H1 (cell line): Measurements from ENCODE around the gene ARMC3. TPM values are rescaled to one million over a fixed set of nuclear protein-coding genes. Genes with fewer than 3 reads are reported as not detected.

Source experiments
- CTCF ChIA-PET: fragments of 300-600 bp; sonication (Branson Sonifier 250); formaldehyde crosslinking; loops from one replicate; lab custom pipeline; 2021; ENCODE audit not compliant: partially characterized antibody; lab: Charles Lee
- POLR2A ChIA-PET: fragments of 300-600 bp; sonication (Branson Sonifier 250); formaldehyde crosslinking; loops from one replicate; lab custom pipeline; 2021; ENCODE audit warnings: inconsistent platforms; ENCODE audit not compliant: partially characterized antibody; lab: Charles Lee
- DNase-seq, 2 experiments: peaks; one replicate each; pipeline versions ENCODE4 v3.0.0 to v3.0.0-alpha.2; 2010 to 2022; ENCODE audit warnings: low spot score in 2 of 2, low read depth in 1 of 2, mixed read lengths in 1 of 2
- FAIRE-seq: peaks from 2 replicates; lab custom pipeline; 2011; peaks lifted over from hg19 to GRCh38; lab: Jason Lieb, UNC
- H2AFZ ChIP-seq: 2 replicates; pipeline ENCODE4 v1.8.1; 2012; ENCODE audit warnings: low read length, inconsistent platforms
- H2AK5ac ChIP-seq: 2 replicates; pipeline ENCODE4 v1.6.1; 2013; ENCODE audit warnings: low read depth, low read length
- H2BK120ac ChIP-seq: replicated peaks from 2 replicates; pipeline ENCODE3; 2013; ENCODE audit warnings: low read depth, low read length, inconsistent platforms
- H2BK12ac ChIP-seq: 2 replicates; pipeline ENCODE4 v1.6.1; 2013; ENCODE audit warnings: low read depth, low read length
- H2BK15ac ChIP-seq: 2 replicates; pipeline ENCODE4 v1.6.1; 2013; ENCODE audit warnings: low read length
- H2BK20ac ChIP-seq: 2 replicates; pipeline ENCODE4 v1.6.1; 2013; ENCODE audit warnings: low read length
- H2BK5ac ChIP-seq: 2 replicates; pipeline ENCODE4 v1.6.1; 2013; ENCODE audit warnings: low read depth, low read length
- H3K14ac ChIP-seq: 2 replicates; pipeline ENCODE4 v1.6.1; 2013; ENCODE audit warnings: inconsistent platforms; ENCODE audit not compliant: insufficient read length
- H3K18ac ChIP-seq: 2 replicates; pipeline ENCODE4 v1.6.1; 2013; ENCODE audit warnings: low read length; ENCODE audit errors: extremely low read depth
- H3K23ac ChIP-seq: 2 replicates; pipeline ENCODE4 v1.6.1; 2013; ENCODE audit warnings: inconsistent platforms; ENCODE audit not compliant: insufficient read length
- H3K23me2 ChIP-seq: 2 replicates; pipeline ENCODE4 v1.6.1; 2013; ENCODE audit warnings: low read depth, low read length
- H3K27ac ChIP-seq: 2 replicates; pipeline ENCODE4 v1.6.1; 2011; ENCODE audit warnings: low read depth, low read length, inconsistent platforms
- H3K27me3 ChIP-seq, 4 experiments: replicated peaks in 1 of 4; 1 replicate in 1 of 4; 2 replicates in 3 of 4; pipeline versions ENCODE4 v1.6.1 to v1.8.1; 2011 to 2013; ENCODE audit warnings: low read length in 3 of 4, mild to moderate bottlenecking in 3 of 4, inconsistent platforms in 2 of 4, mixed read lengths in 2 of 4, moderate library complexity in 1 of 4; ENCODE audit not compliant: control insufficient read depth in 3 of 4, insufficient read depth in 3 of 4; ENCODE audit errors: extremely low read depth in 1 of 4
- H3K36me3 ChIP-seq, 4 experiments: 2 replicates each; pipeline versions ENCODE4 v1.6.1 to v1.8.1; 2011 to 2013; ENCODE audit warnings: mild to moderate bottlenecking in 4 of 4, low read length in 3 of 4, moderate library complexity in 2 of 4, control low read depth in 1 of 4, inconsistent platforms in 1 of 4; ENCODE audit not compliant: insufficient read depth in 4 of 4, control insufficient read depth in 2 of 4
- H3K4ac ChIP-seq: replicated peaks from 2 replicates; pipeline ENCODE3; 2013; ENCODE audit warnings: low read length, low read depth, mixed read lengths, inconsistent platforms; ENCODE audit not compliant: insufficient read length
- H3K4me1 ChIP-seq, 4 experiments: replicated peaks in 1 of 4; 1 replicate in 1 of 4; 2 replicates in 3 of 4; pipeline versions ENCODE4 v1.6.1 to v1.8.1; 2011 to 2013; ENCODE audit warnings: low read length in 3 of 4, inconsistent platforms in 2 of 4, mixed read lengths in 1 of 4; ENCODE audit not compliant: insufficient read depth in 4 of 4, control insufficient read depth in 3 of 4
- H3K4me2 ChIP-seq, 2 experiments: 2 replicates each; pipeline versions ENCODE4 v1.6.1 to v1.8.1; 2011 to 2013; ENCODE audit warnings: low read depth in 2 of 2, low read length in 2 of 2, control low read depth in 1 of 2, inconsistent platforms in 1 of 2, mild to moderate bottlenecking in 1 of 2; ENCODE audit not compliant: insufficient read depth in 1 of 2
- H3K4me3 ChIP-seq, 4 experiments: fragments of 200-600, 300-600 bp in 1 of 4; sonication (generic), shearing (Covaris generic), sonication (Bioruptor Twin) in 1 of 4; 2 replicates each; pipeline versions ENCODE4 v1.5.1 to v1.8.1; 2011 to 2016; ENCODE audit warnings: low read length in 4 of 4, low read depth in 3 of 4, control low read depth in 2 of 4, inconsistent platforms in 2 of 4, mild to moderate bottlenecking in 2 of 4, mixed read lengths in 1 of 4, moderate library complexity in 1 of 4; ENCODE audit not compliant: insufficient read depth in 2 of 4; ENCODE audit errors: extremely low read depth in 1 of 4
- H3K56ac ChIP-seq: replicated peaks from 2 replicates; pipeline ENCODE3; 2013; ENCODE audit warnings: low read depth, mild to moderate bottlenecking, mixed read lengths, low read length, inconsistent platforms; ENCODE audit not compliant: insufficient read length
- H3K79me1 ChIP-seq: 2 replicates; pipeline ENCODE4 v1.6.1; 2013; ENCODE audit warnings: low read depth, low read length, control low read depth
- H3K79me2 ChIP-seq, 2 experiments: 2 replicates each; pipeline versions ENCODE4 v1.6.1 to v1.8.1; 2012 to 2013; ENCODE audit warnings: low read length in 2 of 2, mild to moderate bottlenecking in 2 of 2, inconsistent platforms in 1 of 2; ENCODE audit not compliant: insufficient read depth in 2 of 2, control insufficient read depth in 1 of 2
- H3K9ac ChIP-seq, 4 experiments: replicated peaks in 1 of 4; 1 replicate in 1 of 4; 2 replicates in 3 of 4; pipeline versions ENCODE4 v1.6.1 to v1.8.1; 2011 to 2013; ENCODE audit warnings: low read depth in 3 of 4, low read length in 3 of 4, control low read depth in 2 of 4, mild to moderate bottlenecking in 2 of 4, moderate library complexity in 2 of 4, inconsistent platforms in 1 of 4; ENCODE audit errors: extremely low read depth in 1 of 4
- H3K9me3 ChIP-seq, 2 experiments: 2 replicates each; pipeline versions ENCODE4 v1.6.1 to v1.8.1; 2012 to 2013; ENCODE audit warnings: mild to moderate bottlenecking in 2 of 2, moderate library complexity in 2 of 2, control low read depth in 1 of 2, inconsistent platforms in 1 of 2, low read depth in 1 of 2, low read length in 1 of 2, mixed read lengths in 1 of 2; ENCODE audit not compliant: insufficient read depth in 2 of 2
- H4K20me1 ChIP-seq, 2 experiments: replicated peaks in 1 of 2; 2 replicates each; pipeline versions ENCODE3 to v1.8.1; 2011 to 2013; ENCODE audit warnings: inconsistent platforms in 2 of 2, low read length in 2 of 2, mild to moderate bottlenecking in 1 of 2; ENCODE audit not compliant: insufficient read depth in 2 of 2, control insufficient read depth in 1 of 2
- H4K5ac ChIP-seq: 2 replicates; pipeline ENCODE4 v1.6.1; 2013; ENCODE audit warnings: low read length, low read depth, mixed read lengths, inconsistent platforms; ENCODE audit not compliant: insufficient read length
- H4K8ac ChIP-seq: 2 replicates; pipeline ENCODE4 v1.8.0; 2013; ENCODE audit warnings: mild to moderate bottlenecking, moderate library complexity, low read length, inconsistent platforms; ENCODE audit not compliant: insufficient read depth; ENCODE audit errors: extremely low read depth
- H4K91ac ChIP-seq: replicated peaks from 2 replicates; pipeline ENCODE3; 2013; ENCODE audit warnings: low read length, mixed read lengths, inconsistent platforms; ENCODE audit not compliant: insufficient read length
- BCL11A ChIP-seq, 2 experiments: IDR thresholded peaks; one replicate each; pipeline ENCODE4 v1.6.1; 2011; ENCODE audit warnings: low read depth in 2 of 2, low read length in 2 of 2, mild to moderate bottlenecking in 2 of 2
- CBX8 ChIP-seq: fragments of 300-800, 300-1000 bp; sonication (generic); IDR thresholded peaks from 2 replicates; pipeline ENCODE4 v1.7.1; 2016; ENCODE audit warnings: low read depth, low read length, borderline replicate concordance
- CEBPB ChIP-seq: IDR thresholded peaks from 2 replicates; pipeline ENCODE4 v1.6.1; 2012; ENCODE audit warnings: low read depth, low read length
- FOSL1 ChIP-seq: IDR thresholded peaks from 2 replicates; pipeline ENCODE4 v1.6.1; 2011; ENCODE audit warnings: mild to moderate bottlenecking, low read depth, low read length, moderate library complexity; ENCODE audit not compliant: insufficient read depth
- GTF2F1 ChIP-seq: IDR thresholded peaks from 2 replicates; pipeline ENCODE4 v1.6.1; 2012; ENCODE audit warnings: low read depth, low read length, improper control_type of control experiment, borderline replicate concordance
- HDAC2 ChIP-seq, 2 experiments: fragments of 300-600 bp in 1 of 2; sonication (generic) in 1 of 2; IDR thresholded peaks; 2 replicates each; pipeline ENCODE4 v1.6.1; 2011 to 2012; ENCODE audit warnings: low read depth in 2 of 2, low read length in 2 of 2, mild to moderate bottlenecking in 2 of 2, moderate library complexity in 2 of 2, borderline replicate concordance in 1 of 2, inconsistent platforms in 1 of 2
- POLR2AphosphoS5 ChIP-seq: IDR thresholded peaks from 2 replicates; pipeline ENCODE4 v1.6.1; 2011; ENCODE audit warnings: low read depth, low read length
- RNF2 ChIP-seq: fragments of 200-900, 300-1000 bp; sonication (generic); IDR thresholded peaks from 2 replicates; pipeline ENCODE4 v1.7.1; 2016; ENCODE audit warnings: borderline replicate concordance, low read depth, mild to moderate bottlenecking, antibody characterized with exemption, low read length; ENCODE audit not compliant: poor library complexity, severe bottlenecking; ENCODE audit errors: missing control alignments
- RXRA ChIP-seq: IDR thresholded peaks from 2 replicates; pipeline ENCODE4 v1.6.1; 2011; ENCODE audit warnings: low read depth, mild to moderate bottlenecking, low read length, moderate library complexity; ENCODE audit not compliant: insufficient read depth
- SAP30 ChIP-seq: fragments of 300-600 bp; sonication (generic); IDR thresholded peaks from 2 replicates; pipeline ENCODE4 v1.7.1; 2012; ENCODE audit warnings: low read length, moderate library complexity, mild to moderate bottlenecking, inconsistent platforms; ENCODE audit not compliant: insufficient read depth, insufficient replicate concordance
- SIN3A ChIP-seq, 2 experiments: IDR thresholded peaks in 1 of 2; conservative IDR thresholded peaks in 1 of 2; 2 replicates each; pipeline ENCODE4 v1.6.1; 2011 to 2012; ENCODE audit warnings: low read length in 2 of 2, improper control_type of control experiment in 1 of 2, low read depth in 1 of 2, mild to moderate bottlenecking in 1 of 2
- SIRT6 ChIP-seq: IDR thresholded peaks from one replicate; pipeline ENCODE4 v1.7.1; 2012; ENCODE audit warnings: low read length, inconsistent platforms
- SP1 ChIP-seq: IDR thresholded peaks from 2 replicates; pipeline ENCODE4 v1.6.1; 2011; ENCODE audit warnings: low read depth, low read length
- WGBS, 2 experiments: shearing (Covaris generic) in 1 of 2; methylation state at CpG; one replicate each; pipeline versions ENCODE4 v1.1.6 to v1.1.7; 2013 to 2015; ENCODE audit warnings: low lambda C conversion rate in 2 of 2, mixed read lengths in 2 of 2, inconsistent platforms in 1 of 2, low coverage in 1 of 2, missing lambda C conversion rate in 1 of 2; ENCODE audit not compliant: insufficient replicate concordance in 2 of 2, insufficient coverage in 1 of 2, insufficient read length in 1 of 2; ENCODE audit errors: extremely low coverage in 1 of 2, missing lambda C conversion rate in 1 of 2; 5-methylcytosine and 5-hydroxymethylcytosine counted together
- polyA plus RNA-seq, 7 experiments: library from polyadenylated mRNA; depleted of rRNA in 3 of 7; stranded (reverse) in 5 of 7; unstranded in 2 of 7; fragments of >200 nt in 5 of 7; fragments of 200-250 nt in 2 of 7; gene quantifications; 1 replicate in 5 of 7; 2 replicates in 1 of 7; 4 replicates in 1 of 7; pipeline versions ENCODE4 v1.2.1 to v1.2.3, GENCODE V29; 2011 to 2013; ENCODE audit warnings: missing spikeins in 2 of 7, mixed read lengths in 2 of 7
- total RNA-seq: library from RNA; stranded (reverse); fragmentation: NEBNext Ultra II Directional; extraction: Animal tissue kit (Norgen Biotek cat#: 25700); gene quantifications from 2 replicates; pipeline ENCODE4 v1.2.1, GENCODE V29; 2021

Gene ARMC3
- total and polyA plus RNA-seq, 2 of the 8 experiments (the other 6 are each of a cell fraction or from before 2014, with no cell fraction given), result 0.15 TPM

DNA sequence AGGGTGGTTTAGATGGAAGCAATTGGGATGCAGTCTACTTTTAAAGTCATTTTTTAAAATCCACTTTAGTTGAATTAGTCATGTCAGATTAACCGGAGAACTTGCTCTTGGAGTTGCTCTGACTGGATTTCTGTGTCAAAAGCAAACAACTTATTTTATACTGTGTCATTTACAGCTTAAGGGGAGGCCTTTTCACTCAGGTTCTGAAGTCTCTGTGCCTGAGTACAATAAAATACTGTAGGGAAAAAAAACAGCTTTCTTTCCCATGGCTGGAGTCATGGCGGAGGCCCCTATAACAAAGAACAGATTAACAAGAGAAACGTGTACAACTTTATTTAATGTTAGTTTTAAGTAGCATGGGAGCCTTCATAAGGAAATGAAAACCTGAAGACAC, 128.3 kb downstream of the ARMC3 start:
- no peak overlapping the region for H4K91ac ChIP-seq
- H3K4me3 ChIP-seq, result 0 out of 8 replicates have a peak overlapping the region, but pooled peaks of 1 of the 4 experiments have one; percentile 1
- CTCF ChIA-PET, result interaction anchor here (1.1 kb wide), 1 partner anchor 10 kb away, joined by 3 read pairs; no protein-coding TSS in a partner anchor
- peaks cover 2 to 34% (median 15%) of the 10 kb centered on the region in 4 experiments; a peak in 6 of 7 replicates for H3K4me1 ChIP-seq
- no peak overlapping the region; the same call in 1 of the 2 replicates for H2BK12ac ChIP-seq
- H2BK15ac ChIP-seq, result no peak overlapping the region
- no peak overlapping the region; a peak in 1 of 7 replicates for H3K9ac ChIP-seq
- no peaks in the 10 kb centered on the region for H3K27me3 ChIP-seq
- H2AK5ac ChIP-seq, result no peak overlapping the region
- no peak overlapping the region for H3K4ac ChIP-seq
- no peak overlapping the region for H4K8ac ChIP-seq
- no peaks in the 10 kb centered on the region for H3K79me2 ChIP-seq
- no peaks in the 10 kb centered on the region for H4K20me1 ChIP-seq
- H3K27ac ChIP-seq, result peak overlapping the region; percentile 82; the same call in 1 of the 2 replicates
- H2BK5ac ChIP-seq, result peak overlapping the region; percentile 92; the same call in 1 of the 2 replicates
- no peak overlapping the region for H3K18ac ChIP-seq
- H3K23ac ChIP-seq, result no peak overlapping the region
- H3K79me1 ChIP-seq, result no peaks in the 10 kb centered on the region
- POLR2A ChIA-PET, result interaction anchor here (0.6 to 3.2 kb wide), 9 partner anchors 8 to 373 kb away, joined by 3 to 17 read pairs (median 4); partner anchors contain the start of gene ARMC3
- H3K9me3 ChIP-seq, result no peaks in the 10 kb centered on the region
- H4K5ac ChIP-seq, result no peak overlapping the region
- no peaks in the 10 kb centered on the region for H3K36me3 ChIP-seq
- H2BK120ac ChIP-seq, result no peak overlapping the region
- no peak overlapping the region for H2BK20ac ChIP-seq
- no peaks in the 10 kb centered on the region for H3K23me2 ChIP-seq
- no peak for FAIRE-seq
- H3K56ac ChIP-seq, result no peak overlapping the region
- peak overlapping the region in 1 of 2 experiments; percentile 62; a peak in 2 of 4 replicates for H3K4me2 ChIP-seq
- no peak overlapping the region for H3K14ac ChIP-seq
- no peak overlapping the region for H2AFZ ChIP-seq
- WGBS, 2 experiments, result 68% methylated on average over 3 of the region's 3 CpGs; no CpG with 5 or more reads in 1 of the 2 experiments
- DNase-seq, result peak in 1 of 2 experiments; percentile 22
- TF ChIP-seq SAP30 (no peak), POLR2AphosphoS5 (no peak), FOSL1 (no peak), CBX8 (no peak), SIN3A (conservative IDR thresholded peaks at IDR 0.05 in 1 of 2, IDR thresholded peaks at IDR 0.05 in 1 of 2; ENCODE audit: low read depth in 1 of 2, low read length in 2 of 2) (no peak), SP1 (no peak), CEBPB (no peak), BCL11A (IDR thresholded peaks at IDR 0.05; ENCODE audit: low read depth in 2 of 2, low read length in 2 of 2) (no peak), GTF2F1 (no peak), SIRT6 (no peak), RNF2 (no peak), HDAC2 (IDR thresholded peaks at IDR 0.05; ENCODE audit: borderline replicate concordance in 1 of 2, low read depth in 2 of 2, low read length in 2 of 2) (no peak), RXRA (no peak)
